HCT116 (cell line): Measurements from ENCODE around the gene RNF144B. TPM values are rescaled to one million over a fixed set of nuclear protein-coding genes. Genes with fewer than 3 reads are reported as not detected.

Experiments
- ATAC-seq: fragments of 200-7000 bp; cut with Tn5 transposase; 2 replicates; pipeline ENCODE4 v1.9.1; 2020; ENCODE audit warnings: mild to moderate bottlenecking, moderate library complexity
- BruUV-seq: library from RNA; stranded (reverse); fragments of 400-500 nt; replicated peaks from 2 replicates; lab custom pipeline; 2021; lab: Mats Ljungman, UMichigan
- CTCF ChIA-PET: fragments of 300-600 bp; sonication (Branson Sonifier 250); formaldehyde crosslinking; loops from one replicate; lab custom pipeline; 2021; ENCODE audit warnings: antibody characterized with exemption; lab: Charles Lee
- POLR2A ChIA-PET: fragments of 300-600, 350-600 bp; sonication (Branson Sonifier 250); formaldehyde crosslinking; loops from one replicate; lab custom pipeline; 2021; ENCODE audit warnings: antibody characterized with exemption; lab: Charles Lee
- RAD21 ChIA-PET, 2 experiments: fragments of 300-600 bp; sonication (Branson Sonifier 250); formaldehyde crosslinking; loops; one replicate each; lab custom pipeline; 2023; ENCODE audit warnings: low total read pairs in 2 of 2; ENCODE audit not compliant: uncharacterized antibody in 2 of 2, unreplicated experiment in 2 of 2, low non-redundant PET in 1 of 2; lab: Charles Lee
- DNase-seq: peaks from one replicate; pipeline ENCODE4 v3.0.0-alpha.2; 2010; ENCODE audit warnings: low read depth, low spot score
- H2AFZ ChIP-seq: fragments of 200-600 bp; shearing (Covaris generic), sonication (generic); 2 replicates; pipeline ENCODE4 v1.6.1; 2017; ENCODE audit warnings: low read depth, mixed run types, mixed read lengths, antibody characterized with exemption, low read length; ENCODE audit not compliant: poor library complexity, severe bottlenecking
- H3K27ac ChIP-seq: 2 replicates; pipeline ENCODE4 v1.5.1; 2012; ENCODE audit warnings: low read depth, low read length
- H3K27me3 ChIP-seq: fragments of 200-600 bp; sonication (generic); 2 replicates; pipeline ENCODE4 v1.6.1; 2016; ENCODE audit warnings: mixed run types, low read length, mixed read lengths; ENCODE audit not compliant: insufficient read depth
- H3K36me3 ChIP-seq, 2 experiments: fragments of 200-500 bp in 1 of 2; fragments of 200-600 bp in 1 of 2; sonication (Bioruptor generic) in 1 of 2; sonication (generic) in 1 of 2; 2 replicates each; pipeline versions ENCODE4 v1.5.1 to v1.6.1; 2014 to 2016; ENCODE audit warnings: low read length in 2 of 2, inconsistent platforms in 1 of 2, mixed read lengths in 1 of 2, mixed run types in 1 of 2; ENCODE audit not compliant: insufficient read depth in 2 of 2, control insufficient read depth in 1 of 2
- H3K4me1 ChIP-seq, 2 experiments: fragments of 200-600 bp in 1 of 2; sonication (generic) in 1 of 2; 2 replicates each; pipeline versions ENCODE4 v1.5.1 to v1.6.1; 2012 to 2017; ENCODE audit warnings: low read length in 2 of 2, inconsistent platforms in 1 of 2, mild to moderate bottlenecking in 1 of 2, mixed read lengths in 1 of 2, mixed run types in 1 of 2, moderate library complexity in 1 of 2; ENCODE audit not compliant: insufficient read depth in 2 of 2, control insufficient read depth in 1 of 2
- H3K4me2 ChIP-seq: fragments of 200-600 bp; sonication (generic); 2 replicates; pipeline ENCODE4 v1.6.1; 2017; ENCODE audit warnings: mixed run types, low read length, mixed read lengths
- H3K4me3 ChIP-seq, 2 experiments: fragments of 200-600 bp in 1 of 2; sonication (generic) in 1 of 2; replicated peaks in 1 of 2; 2 replicates each; pipeline ENCODE4 v1.5.1; 2011 to 2016; ENCODE audit warnings: low read length in 2 of 2, control low read depth in 1 of 2, low read depth in 1 of 2, mild to moderate bottlenecking in 1 of 2, mixed read lengths in 1 of 2, mixed run types in 1 of 2
- H3K79me2 ChIP-seq: fragments of 200-600 bp; sonication (generic); 2 replicates; pipeline ENCODE4 v1.6.1; 2017; ENCODE audit warnings: mild to moderate bottlenecking, mixed run types, low read length, moderate library complexity, mixed read lengths; ENCODE audit not compliant: insufficient read depth
- H3K9ac ChIP-seq: fragments of 200-600 bp; sonication (generic); 2 replicates; pipeline ENCODE4 v1.6.1; 2016; ENCODE audit warnings: low read length, mixed read lengths
- H3K9me2 ChIP-seq: fragments of 200-600 bp; sonication (generic), shearing (Covaris generic); 2 replicates; pipeline ENCODE4 v1.6.1; 2017; ENCODE audit warnings: mixed run types, mild to moderate bottlenecking, moderate library complexity; ENCODE audit not compliant: insufficient read depth
- H3K9me3 ChIP-seq, 2 experiments: fragments of 200-500 bp in 1 of 2; fragments of 200-600 bp in 1 of 2; sonication (Bioruptor generic) in 1 of 2; sonication (generic) in 1 of 2; 2 replicates each; pipeline ENCODE4 v1.6.1; 2014 to 2017; ENCODE audit warnings: low read length in 2 of 2, mixed read lengths in 2 of 2, inconsistent platforms in 1 of 2, low read depth in 1 of 2, mild to moderate bottlenecking in 1 of 2, mixed run types in 1 of 2, moderate library complexity in 1 of 2; ENCODE audit not compliant: control insufficient read depth in 1 of 2, insufficient read depth in 1 of 2
- H4K20me1 ChIP-seq: fragments of 200-600 bp; sonication (generic), shearing (Covaris generic); 2 replicates; pipeline ENCODE4 v1.6.1; 2017; ENCODE audit warnings: mixed run types, mild to moderate bottlenecking, moderate library complexity; ENCODE audit not compliant: insufficient read depth
- CBX3 ChIP-seq: IDR thresholded peaks from 2 replicates; pipeline ENCODE4 v1.6.1; 2012; ENCODE audit warnings: low read depth
- CEBPB ChIP-seq: IDR thresholded peaks from 2 replicates; pipeline ENCODE4 v1.6.1; 2012; ENCODE audit warnings: low read depth
- CTCF ChIP-seq, 3 experiments: fragments of 200-600 bp in 1 of 3; sonication (generic) in 1 of 3; IDR thresholded peaks in 2 of 3; conservative IDR thresholded peaks in 1 of 3; 2 replicates each; pipeline ENCODE4 v1.5.1; 2012 to 2017; ENCODE audit warnings: low read depth in 2 of 3, low read length in 2 of 3, antibody characterized with exemption in 1 of 3, borderline replicate concordance in 1 of 3, control low read depth in 1 of 3, mild to moderate bottlenecking in 1 of 3, mixed read lengths in 1 of 3, mixed run types in 1 of 3, moderate library complexity in 1 of 3; ENCODE audit not compliant: insufficient read depth in 1 of 3
- EGR1 ChIP-seq: IDR thresholded peaks from 2 replicates; pipeline ENCODE4 v1.6.1; 2012; ENCODE audit warnings: low read depth
- EZH2phosphoT487 ChIP-seq: fragments of 200-600 bp; IDR thresholded peaks from 2 replicates; pipeline ENCODE4 v1.6.1; 2018; ENCODE audit warnings: antibody characterized with exemption, borderline replicate concordance
- FOSL1 ChIP-seq: IDR thresholded peaks from 2 replicates; pipeline ENCODE4 v1.6.1; 2012; ENCODE audit warnings: low read depth
- POLR2A ChIP-seq: IDR thresholded peaks from 2 replicates; pipeline ENCODE4 v1.7.0; 2011; ENCODE audit warnings: borderline replicate concordance; ENCODE audit not compliant: insufficient read depth, insufficient read length; ENCODE audit errors: extremely low read depth
- TCF7L2 ChIP-seq: IDR thresholded peaks from 2 replicates; pipeline ENCODE4 v1.7.0; 2011; ENCODE audit warnings: borderline replicate concordance, inconsistent platforms; ENCODE audit not compliant: insufficient read depth, insufficient read length; ENCODE audit errors: extremely low read depth
- YY1 ChIP-seq: IDR thresholded peaks from 2 replicates; pipeline ENCODE4 v1.6.1; 2011; ENCODE audit warnings: low read length, low read depth, moderate library complexity, mild to moderate bottlenecking; ENCODE audit not compliant: insufficient replicate concordance; ENCODE audit errors: extremely low read depth
- ZBTB33 ChIP-seq: IDR thresholded peaks from 2 replicates; pipeline ENCODE4 v1.6.1; 2011; ENCODE audit warnings: mild to moderate bottlenecking, low read length, moderate library complexity; ENCODE audit not compliant: insufficient replicate concordance; ENCODE audit errors: extremely low read depth
- ZNF274 ChIP-seq: fragments of 200-500 bp; sonication (Bioruptor generic); IDR thresholded peaks from 2 replicates; pipeline ENCODE4 v1.6.1; 2014; ENCODE audit warnings: mild to moderate bottlenecking, low read depth, low read length, inconsistent platforms
- intact Hi-C: fragments of 100-400 bp; cut with micrococcal nuclease; formaldehyde crosslinking; loops from 2 replicates; pipeline ENCODE4 v1.10.0; 2022
- total RNA-seq: library from RNA; stranded (reverse); gene quantifications from one replicate; pipeline ENCODE4 v1.2.1, GENCODE V29; 2021; ENCODE audit not compliant: unreplicated experiment
- TF ChIP-seq, protein P1 (sequence below): IDR thresholded peaks from 2 replicates; pipeline ENCODE4 v1.6.1; 2012; ENCODE audit warnings: low read depth
- TF ChIP-seq, protein P2 (sequence below): IDR thresholded peaks from 2 replicates; pipeline ENCODE4 v1.6.1; 2012

The RNF144B gene
- total RNA-seq, 1 experiment from 2014 or later = 2.1 TPM

- TF ChIP-seq CTCF (IDR thresholded peaks at IDR 0.05 in 2 of 3, conservative IDR thresholded peaks at IDR 0.05 in 1 of 3; ENCODE audit: borderline replicate concordance in 1 of 3, insufficient read depth in 1 of 3, low read depth in 2 of 3, low read length in 2 of 3) (no peak), EZH2phosphoT487 (no peak), EGR1 (no peak), CEBPB (no peak), CBX3 (no peak), POLR2A (no peak), ZNF274 (no peak), YY1 (no peak), ZBTB33 (no peak), FOSL1 (no peak), TCF7L2 (no peak)
- TF ChIP-seq, protein P1, sequence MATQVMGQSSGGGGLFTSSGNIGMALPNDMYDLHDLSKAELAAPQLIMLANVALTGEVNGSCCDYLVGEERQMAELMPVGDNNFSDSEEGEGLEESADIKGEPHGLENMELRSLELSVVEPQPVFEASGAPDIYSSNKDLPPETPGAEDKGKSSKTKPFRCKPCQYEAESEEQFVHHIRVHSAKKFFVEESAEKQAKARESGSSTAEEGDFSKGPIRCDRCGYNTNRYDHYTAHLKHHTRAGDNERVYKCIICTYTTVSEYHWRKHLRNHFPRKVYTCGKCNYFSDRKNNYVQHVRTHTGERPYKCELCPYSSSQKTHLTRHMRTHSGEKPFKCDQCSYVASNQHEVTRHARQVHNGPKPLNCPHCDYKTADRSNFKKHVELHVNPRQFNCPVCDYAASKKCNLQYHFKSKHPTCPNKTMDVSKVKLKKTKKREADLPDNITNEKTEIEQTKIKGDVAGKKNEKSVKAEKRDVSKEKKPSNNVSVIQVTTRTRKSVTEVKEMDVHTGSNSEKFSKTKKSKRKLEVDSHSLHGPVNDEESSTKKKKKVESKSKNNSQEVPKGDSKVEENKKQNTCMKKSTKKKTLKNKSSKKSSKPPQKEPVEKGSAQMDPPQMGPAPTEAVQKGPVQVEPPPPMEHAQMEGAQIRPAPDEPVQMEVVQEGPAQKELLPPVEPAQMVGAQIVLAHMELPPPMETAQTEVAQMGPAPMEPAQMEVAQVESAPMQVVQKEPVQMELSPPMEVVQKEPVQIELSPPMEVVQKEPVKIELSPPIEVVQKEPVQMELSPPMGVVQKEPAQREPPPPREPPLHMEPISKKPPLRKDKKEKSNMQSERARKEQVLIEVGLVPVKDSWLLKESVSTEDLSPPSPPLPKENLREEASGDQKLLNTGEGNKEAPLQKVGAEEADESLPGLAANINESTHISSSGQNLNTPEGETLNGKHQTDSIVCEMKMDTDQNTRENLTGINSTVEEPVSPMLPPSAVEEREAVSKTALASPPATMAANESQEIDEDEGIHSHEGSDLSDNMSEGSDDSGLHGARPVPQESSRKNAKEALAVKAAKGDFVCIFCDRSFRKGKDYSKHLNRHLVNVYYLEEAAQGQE = no peak
- TF ChIP-seq, protein P2, sequence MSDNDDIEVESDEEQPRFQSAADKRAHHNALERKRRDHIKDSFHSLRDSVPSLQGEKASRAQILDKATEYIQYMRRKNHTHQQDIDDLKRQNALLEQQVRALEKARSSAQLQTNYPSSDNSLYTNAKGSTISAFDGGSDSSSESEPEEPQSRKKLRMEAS = no peak
- ATAC-seq (no peak), DNase-seq (no peak)
- Histone ChIP-seq H4K20me1 (no peaks in the 10 kb centered on the region), H3K27ac (no peak overlapping the region), H3K4me1 (no peaks in the 10 kb centered on the region), H3K27me3 (no peaks in the 10 kb centered on the region), H3K79me2 (no peaks in the 10 kb centered on the region), H3K9me3 (no peaks in the 10 kb centered on the region), H3K9me2 (no peaks in the 10 kb centered on the region), H3K9ac (no peak overlapping the region), H3K36me3 (no peaks in the 10 kb centered on the region), H3K4me2 (no peak overlapping the region), H2AFZ (no peak overlapping the region), H3K4me3 (no peak overlapping the region)
- ChIA-PET CTCF (no interaction called here), POLR2A (no interaction called here), RAD21 (no interaction called here)
- no TSS peak for BruUV-seq
- intact Hi-C loops = no loop called here
These were observed 47.6 kb upstream of the RNF144B start for GRCh38 chr6:18339599-18339998.
